Measurements from ENCODE around the gene TEX55. TPM values are rescaled to one million over a fixed set of nuclear protein-coding genes. Genes with fewer than 3 reads are reported as not detected.
A peak's percentile ranks its signal among the peaks of the same experiment; 100 is the strongest.

TEX55 gene
- total and polyA plus RNA-seq, 2 of the 4 experiments (the other 2 are of a cell fraction), result not detected

DNA sequence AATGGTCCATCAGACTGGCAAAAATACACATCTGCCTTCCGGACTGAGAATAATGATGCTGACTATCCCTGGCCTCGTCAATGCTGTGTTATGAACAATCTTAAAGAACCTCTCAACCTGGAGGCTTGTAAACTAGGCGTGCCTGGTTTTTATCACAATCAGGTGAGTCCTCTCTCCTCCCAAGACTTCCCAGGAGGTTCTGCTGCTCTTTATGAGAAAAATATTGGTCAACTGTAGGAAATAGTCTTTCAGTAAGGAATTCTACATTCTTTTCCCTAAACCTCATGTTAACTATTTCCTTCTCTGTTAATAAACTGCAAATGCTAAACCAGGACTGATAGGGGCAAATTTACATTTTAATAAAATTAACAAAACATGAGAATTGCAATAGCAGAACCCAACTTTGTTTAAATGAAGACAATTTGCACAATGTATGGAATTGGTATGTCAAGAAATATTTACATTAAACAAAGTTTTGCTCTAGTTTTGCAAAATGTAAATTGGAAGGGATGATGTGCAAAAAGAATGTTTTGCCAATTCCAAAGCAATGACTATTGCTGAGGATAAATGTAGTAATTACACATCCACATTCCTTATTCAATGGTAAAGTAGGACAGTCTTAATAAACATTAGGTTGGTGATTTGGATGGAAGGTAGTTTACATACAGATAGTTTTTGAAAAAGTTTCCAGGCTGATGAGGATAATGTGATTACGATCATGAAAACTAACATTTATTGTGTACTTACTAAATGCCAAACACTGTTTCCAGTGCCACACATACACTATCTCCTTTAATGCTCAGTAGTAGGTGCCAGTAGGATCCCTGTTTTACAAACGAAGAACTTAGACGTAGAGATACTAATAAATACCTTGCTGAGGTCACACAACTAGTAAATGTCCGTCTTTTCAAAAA lies 48.5 kb downstream of the TEX55 start:
- Histone ChIP-seq H2BK20ac (ENCODE audit: low read depth, low read length) (peak overlapping the region; percentile 93), H4K5ac (ENCODE audit: low read depth, low read length) (peak overlapping the region; percentile 100), H3K9me1 (ENCODE audit: insufficient read depth, low read length) (peaks cover 8% of the 10 kb centered on the region), H4K91ac (ENCODE audit: insufficient read depth, low read depth, low read length) (peak overlapping the region; percentile 99), H3K14ac (replicated peaks; ENCODE audit: low read depth, low read length) (peak overlapping the region; percentile 93), H3K18ac (ENCODE audit: low read depth, low read length) (peak overlapping the region; percentile 99), H3K9ac (ENCODE audit: low read depth, low read length) (peak overlapping the region; percentile 91), H2AK5ac (ENCODE audit: low read depth, low read length) (peak overlapping the region; percentile 91), H3K36me3 (ENCODE audit: control insufficient read depth, insufficient read depth, low read length) (no peaks in the 10 kb centered on the region), H3K4me3 (ENCODE audit: insufficient read depth, low read depth, low read length) (no peak overlapping the region), H3K23ac (ENCODE audit: low read depth, low read length) (peak overlapping the region; percentile 86), H3K9me3 (ENCODE audit: control insufficient read depth, insufficient read depth, low read length) (no peaks in the 10 kb centered on the region), H3K27me3 (ENCODE audit: control insufficient read depth, insufficient read depth, low read length) (no peaks in the 10 kb centered on the region), H3K79me1 (ENCODE audit: low read depth in 1 of 2, low read length in 2 of 2) (peaks cover 0 to 3% of the 10 kb centered on the region in 2 experiments; a peak in 1 of 4 replicates), H4K20me1 (ENCODE audit: insufficient read depth, low read length) (no peaks in the 10 kb centered on the region), H3K56ac (ENCODE audit: extremely low read depth, insufficient read depth, low read length) (peak overlapping the region; percentile 97), H3K4me2 (ENCODE audit: low read depth, low read length) (peak overlapping the region; percentile 67), H3K27ac (ENCODE audit: insufficient read depth, low read length) (peak overlapping the region; percentile 97), H4K8ac (ENCODE audit: low read depth in 2 of 2, low read length in 2 of 2) (peak overlapping the region; percentile 87 to 98), H2AK9ac (replicated peaks; ENCODE audit: low read depth, low read length, poor library complexity) (no peak overlapping the region), H2BK5ac (ENCODE audit: low read depth, low read length, poor library complexity, severe bottlenecking) (peak overlapping the region; percentile 100), H2BK15ac (ENCODE audit: low read depth, low read length) (peak overlapping the region; percentile 99), H2BK120ac (ENCODE audit: low read depth, low read length) (peak overlapping the region; percentile 96), H3K4me1 (ENCODE audit: control insufficient read depth, insufficient read depth, low read length) (peaks cover 12% of the 10 kb centered on the region), H3K4ac (ENCODE audit: low read depth, low read length) (peak overlapping the region; percentile 94), H2AFZ (replicated peaks; ENCODE audit: low read length, poor library complexity) (no peak overlapping the region)
- DNase-seq (peak; percentile 67), ATAC-seq (ENCODE audit: low read depth) (peak; percentile 86)
- in situ Hi-C loops (cut with MboI; ENCODE audit: low sequenced_read_pairs), result no loop called here
- dilution Hi-C loops (cut with HindIII; ENCODE audit: low sequenced_read_pairs, unreplicated experiment), result no loop called here
- TF ChIP-seq CEBPB (IDR thresholded peaks at IDR 0.05; ENCODE audit: low read depth, low read length) (peak; percentile 25; the same call in 1 of the 2 replicates), POLR2A (IDR thresholded peaks at IDR 0.05; ENCODE audit: low read depth, low read length) (no peak), SMC3 (IDR thresholded peaks at IDR 0.05; ENCODE audit: low read depth, low read length) (no peak)
- WGBS, 2 experiments (ENCODE audit: extremely low coverage in 2 of 2, insufficient read length in 1 of 2), result 70% methylated on average over 3 of the region's 7 CpGs; no CpG with 5 or more reads in 1 of the 2 experiments
- BruUV-seq (replicated peaks), result no TSS peak
- ChIA-PET CTCF (no interaction called here), POLR2A (ENCODE audit: unreplicated experiment) (interaction anchor here (0.6 kb wide), 1 partner anchor 10 kb away, joined by 3 read pairs; no protein-coding TSS in a partner anchor)
- intact Hi-C loops (cut with micrococcal nuclease), result loop anchor here (5.0 kb wide), 1 partner anchor 33 kb away; no protein-coding TSS in a partner anchor

All from IMR-90 (cell line).